ENCODE data around the gene GLRX3. TPM values are rescaled to one million over a fixed set of nuclear protein-coding genes. Genes with fewer than 3 reads are reported as not detected.

The GLRX3 gene
- total and polyA plus RNA-seq, 9 donors, result 25.5 to 62.3 (median 46.1) TPM

DNA sequence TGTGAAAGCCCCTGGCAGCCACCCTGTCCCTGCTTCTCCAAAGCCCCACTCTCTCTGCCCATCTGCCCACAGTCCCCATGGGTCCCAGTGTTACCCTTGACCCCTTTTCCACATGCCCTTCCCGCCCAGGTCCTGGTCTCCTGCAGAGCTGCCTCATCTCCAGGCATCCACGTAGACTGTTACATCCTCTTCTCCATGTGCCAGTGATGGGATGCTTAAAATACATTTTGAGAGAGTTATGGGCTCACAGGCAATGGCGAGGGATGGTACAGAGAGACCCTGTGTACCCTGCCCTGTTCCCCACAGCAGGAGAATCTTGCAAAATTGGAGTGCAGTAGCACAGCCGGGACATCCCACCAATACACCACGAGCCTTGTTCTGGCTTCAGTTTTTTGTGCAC lies 56.8 kb downstream of the GLRX3 start:
- DNase-seq, result no peak

DNA sequence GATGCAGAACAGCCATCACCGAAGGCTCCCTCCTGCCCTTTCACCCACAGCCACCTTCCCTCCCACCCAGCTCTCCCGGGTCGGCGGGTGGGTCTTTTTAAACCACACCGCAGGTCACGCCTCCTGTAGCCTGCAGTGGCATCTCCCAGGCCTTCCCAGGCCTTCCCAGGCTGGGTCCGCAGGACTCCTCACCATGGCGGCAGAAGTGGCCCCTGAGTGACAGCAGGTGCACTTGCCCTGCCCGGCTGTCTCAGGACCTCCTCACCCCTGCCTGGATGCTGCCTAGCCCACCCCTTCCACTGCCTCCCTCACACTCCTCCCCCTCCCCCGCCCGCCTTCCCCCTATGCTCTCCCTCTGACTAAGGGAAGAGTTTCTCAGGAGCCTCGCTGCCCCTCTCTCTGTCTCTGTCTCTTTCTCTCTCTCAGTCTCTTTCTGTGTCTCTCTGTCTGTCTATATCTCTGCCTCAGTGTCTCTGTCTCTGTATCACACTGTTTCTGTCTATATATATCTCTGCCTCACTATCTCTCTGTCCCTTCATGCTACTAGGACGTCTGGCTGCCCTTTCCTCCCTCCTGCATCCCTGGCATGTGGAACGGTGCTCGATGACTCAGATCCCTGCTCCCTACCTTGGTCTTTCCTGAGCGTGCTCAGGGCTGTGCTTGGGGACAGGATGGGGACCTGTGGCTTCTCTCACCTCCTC lies 57.5 kb downstream of the GLRX3 start:
- WGBS, 3 donors, result 52 to 55% (median 53%) methylated on average over 16 of the region's 16 CpGs
- Histone ChIP-seq H3K36me3 (no peaks in the 10 kb centered on the region), H3K4me1 (ENCODE audit: insufficient read depth) (peaks cover 6% of the 10 kb centered on the region), H3K27ac (no peak overlapping the region), H3K4me3 (no peak overlapping the region), H3K9me3 (no peaks in the 10 kb centered on the region), H3K27me3 (no peaks in the 10 kb centered on the region)
- intact Hi-C loops (cut with DNase I), result loop anchor here in 3 of 4 donors (10.0 kb wide), 4 partner anchors 1121 to 1681 kb away; partner anchors contain the start of gene TCERG1L (in 1 of the 3)
- TF ChIP-seq POLR2A (IDR thresholded peaks at IDR 0.05) (no peak), EP300 (IDR thresholded peaks at IDR 0.05) (no peak)
- TF ChIP-seq, protein P1, sequence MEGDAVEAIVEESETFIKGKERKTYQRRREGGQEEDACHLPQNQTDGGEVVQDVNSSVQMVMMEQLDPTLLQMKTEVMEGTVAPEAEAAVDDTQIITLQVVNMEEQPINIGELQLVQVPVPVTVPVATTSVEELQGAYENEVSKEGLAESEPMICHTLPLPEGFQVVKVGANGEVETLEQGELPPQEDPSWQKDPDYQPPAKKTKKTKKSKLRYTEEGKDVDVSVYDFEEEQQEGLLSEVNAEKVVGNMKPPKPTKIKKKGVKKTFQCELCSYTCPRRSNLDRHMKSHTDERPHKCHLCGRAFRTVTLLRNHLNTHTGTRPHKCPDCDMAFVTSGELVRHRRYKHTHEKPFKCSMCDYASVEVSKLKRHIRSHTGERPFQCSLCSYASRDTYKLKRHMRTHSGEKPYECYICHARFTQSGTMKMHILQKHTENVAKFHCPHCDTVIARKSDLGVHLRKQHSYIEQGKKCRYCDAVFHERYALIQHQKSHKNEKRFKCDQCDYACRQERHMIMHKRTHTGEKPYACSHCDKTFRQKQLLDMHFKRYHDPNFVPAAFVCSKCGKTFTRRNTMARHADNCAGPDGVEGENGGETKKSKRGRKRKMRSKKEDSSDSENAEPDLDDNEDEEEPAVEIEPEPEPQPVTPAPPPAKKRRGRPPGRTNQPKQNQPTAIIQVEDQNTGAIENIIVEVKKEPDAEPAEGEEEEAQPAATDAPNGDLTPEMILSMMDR (IDR thresholded peaks at IDR 0.05), result no peak
- DNase-seq, result no peak

More for the DNA sequence above, 56.8 kb downstream of the GLRX3 start:
- Histone ChIP-seq H3K4me1 (ENCODE audit: insufficient read depth) (peaks cover 6% of the 10 kb centered on the region), H3K4me3 (no peak overlapping the region), H3K27me3 (no peaks in the 10 kb centered on the region), H3K27ac (no peak overlapping the region), H3K9me3 (no peaks in the 10 kb centered on the region), H3K36me3 (no peaks in the 10 kb centered on the region)
- TF ChIP-seq EP300 (IDR thresholded peaks at IDR 0.05), result no peak
- TF ChIP-seq POLR2A (IDR thresholded peaks at IDR 0.05), result no peak
- intact Hi-C loops (cut with DNase I), result loop anchor here in 3 of 4 donors (10.0 kb wide), 4 partner anchors 1122 to 1682 kb away; partner anchors contain the start of gene TCERG1L (in 1 of the 3)
- 77 to 88% (median 85%) methylated on average over 5 of the region's 5 CpGs for WGBS, 3 donors

DNA sequence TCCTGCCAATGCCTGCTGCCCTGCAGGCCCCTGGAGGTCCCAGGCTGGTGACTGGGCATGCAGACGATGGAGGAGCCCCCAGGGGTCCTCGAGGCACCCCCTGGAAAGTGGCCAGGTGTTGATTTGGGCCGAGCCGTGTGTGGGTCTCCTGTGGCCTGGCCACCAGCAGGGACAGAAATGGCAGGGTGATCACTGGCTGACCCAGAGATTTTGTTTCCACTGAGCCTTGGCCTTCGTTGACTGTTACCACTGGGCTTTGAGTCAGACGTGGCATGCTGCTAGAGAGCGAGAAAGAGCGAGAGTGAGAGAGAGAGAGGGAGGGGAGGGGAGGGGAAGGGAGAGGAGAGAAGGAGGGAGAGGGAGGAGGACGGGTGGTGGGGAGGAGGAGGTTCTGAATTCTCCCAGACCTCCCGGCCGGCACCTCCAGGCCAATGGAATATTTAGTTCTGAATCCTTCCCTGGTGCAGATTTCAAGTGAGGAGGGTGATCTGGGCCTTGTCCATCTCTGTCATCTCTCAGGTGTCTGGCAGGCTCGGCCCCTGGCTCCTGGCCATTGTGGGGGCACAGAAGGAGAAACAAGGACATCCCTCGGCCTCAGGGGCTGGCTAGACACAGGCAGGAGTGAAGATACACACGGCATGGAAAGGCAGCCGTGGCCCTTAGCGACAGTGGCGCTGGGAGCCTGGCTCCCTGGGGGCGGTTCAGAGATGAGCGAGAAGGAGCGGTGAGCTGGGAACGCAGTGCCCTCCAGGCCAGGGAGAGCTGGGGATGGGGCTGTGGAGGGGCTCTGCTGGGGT lies 58.2 kb downstream of the GLRX3 start:
- WGBS, 3 donors, result 43 to 54% (median 51%) methylated on average over 21 of the region's 21 CpGs
- Histone ChIP-seq H3K27me3 (no peaks in the 10 kb centered on the region), H3K27ac (no peak overlapping the region), H3K4me3 (no peak overlapping the region), H3K9me3 (no peaks in the 10 kb centered on the region), H3K36me3 (no peaks in the 10 kb centered on the region), H3K4me1 (ENCODE audit: insufficient read depth) (peaks cover 6% of the 10 kb centered on the region)
- intact Hi-C loops (cut with DNase I), result loop anchor here in 3 of 4 donors (10.0 kb wide), 4 partner anchors 1120 to 1680 kb away; partner anchors contain the start of gene TCERG1L (in 1 of the 3)
- no peak for TF ChIP-seq EP300 (IDR thresholded peaks at IDR 0.05)
- no peak for TF ChIP-seq POLR2A (IDR thresholded peaks at IDR 0.05)
- TF ChIP-seq, protein P1 (IDR thresholded peaks at IDR 0.05), result no peak
- DNase-seq, result no peak

DNA sequence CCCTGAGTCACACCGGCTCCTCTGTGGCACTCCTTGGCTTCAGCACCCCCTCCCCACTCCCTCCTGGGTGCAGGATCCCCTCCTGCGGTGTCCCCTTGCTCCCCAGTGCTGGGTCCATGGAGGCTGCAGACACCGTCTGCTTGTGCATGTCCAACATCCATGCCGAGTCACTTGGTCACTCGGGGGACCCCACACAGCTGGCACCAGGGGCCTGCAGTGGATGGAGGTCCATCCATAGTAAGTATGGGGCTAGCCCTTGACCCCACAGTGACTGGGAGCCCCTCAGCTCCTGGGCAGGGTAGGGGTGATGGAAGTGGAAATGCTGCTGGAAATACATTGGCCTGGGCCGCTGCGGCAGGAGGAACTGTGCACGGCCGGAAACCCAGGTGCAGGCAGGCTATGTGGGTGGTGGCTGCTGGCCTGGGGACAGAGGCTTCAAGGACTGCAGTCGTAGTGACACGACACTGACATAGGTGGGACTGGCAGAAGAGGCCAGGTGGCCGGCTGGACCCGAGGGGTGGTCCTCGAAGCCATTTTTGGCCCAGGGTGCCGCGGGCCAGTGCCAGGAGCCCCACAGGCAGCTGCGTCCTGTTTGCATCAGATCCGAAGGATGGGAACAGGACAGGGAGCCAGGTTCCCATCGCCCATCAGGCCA lies 58.9 kb downstream of the GLRX3 start:
- intact Hi-C loops (cut with DNase I), result loop anchor here in 3 of 4 donors (10.0 kb wide), 4 partner anchors 1120 to 1680 kb away; partner anchors contain the start of gene TCERG1L (in 1 of the 3)

More for the DNA sequence above, 58.9 kb downstream of the GLRX3 start:
- no peak for TF ChIP-seq EP300 (IDR thresholded peaks at IDR 0.05)
- TF ChIP-seq, protein P1 (IDR thresholded peaks at IDR 0.05), result no peak
- TF ChIP-seq POLR2A (IDR thresholded peaks at IDR 0.05), result no peak
- H3K9me3 ChIP-seq, result no peaks in the 10 kb centered on the region
- H3K36me3 ChIP-seq, result no peaks in the 10 kb centered on the region
- no peak overlapping the region for H3K4me3 ChIP-seq
- H3K27me3 ChIP-seq, result no peaks in the 10 kb centered on the region
- 84 to 86% (median 84%) methylated on average over 17 to 19 of the region's 19 CpGs for WGBS, 3 donors
- peaks cover 5% of the 10 kb centered on the region for H3K4me1 ChIP-seq (ENCODE audit: insufficient read depth)
- H3K27ac ChIP-seq, result no peak overlapping the region
- no peak for DNase-seq
